Midbrain (tissue), 1 donor: ENCODE results near the gene GRIN1.

ENCODE experiments used
- DNase-seq: peaks from one replicate; lab custom pipeline; 2025; lab: John Stamatoyannopoulos, UW

The GRIN1 gene

GRCh38 chr9:137216188-137216965, 77.4 kb downstream of the GRIN1 start:
- no peak for DNase-seq

GRCh38 chr9:137217276-137218211, 78.6 kb downstream of the GRIN1 start:
- no peak for DNase-seq

DNA sequence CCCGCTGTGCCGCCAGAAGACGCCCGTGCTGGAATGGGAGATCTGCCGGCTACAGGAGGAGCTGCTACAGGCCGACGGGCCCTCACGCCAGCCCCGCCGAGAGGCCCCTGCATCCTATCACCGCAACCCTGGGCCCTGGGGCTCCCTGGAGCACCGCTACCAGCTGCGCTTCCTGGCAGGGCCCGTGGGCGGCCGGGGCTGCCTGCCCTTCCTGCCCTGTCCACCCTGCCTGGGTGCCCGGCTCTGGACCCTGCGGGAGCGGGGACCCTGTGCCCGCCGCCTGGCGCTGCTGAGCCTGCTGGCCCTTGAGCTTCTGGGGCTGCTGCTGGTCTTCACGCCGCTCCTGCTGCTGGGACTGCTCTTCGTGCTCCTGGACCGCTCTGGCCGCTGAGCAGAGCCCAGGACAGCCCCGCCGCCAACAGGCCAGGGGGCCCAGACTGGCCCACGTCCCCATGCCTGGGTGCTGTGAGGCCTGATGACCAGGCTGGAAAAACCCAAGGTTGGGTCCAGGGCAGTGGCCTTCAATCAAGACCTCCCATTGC, 79.3 kb downstream of the GRIN1 start:
- DNase-seq = no peak
